Frontal cortex (tissue), 4 donors: ENCODE data around the gene TBC1D1. TPM values are rescaled to one million over a fixed set of nuclear protein-coding genes. Genes with fewer than 3 reads are reported as not detected.
"Not testable (repeated sequence)": the region's sequence is repeated elsewhere in the genome, so short reads cannot be mapped to it uniquely, and the experiment has no call there.

Source experiments
- DNase-seq, 2 donors: peaks; one replicate each; pipeline ENCODE4 v3.0.0; 2012; ENCODE audit warnings: low spot score in 2 of 2
- FAIRE-seq: peaks from 2 replicates; lab custom pipeline; 2012; peaks lifted over from hg19 to GRCh38; lab: Jason Lieb, UNC
- total RNA-seq: library from RNA; depleted of rRNA; stranded (reverse); fragments of >200 nt; gene quantifications from one replicate; pipeline ENCODE4 v1.2.3, GENCODE V29; 2014
- donor health status: control.
- donor health status: control.
- donor health status: control.

TBC1D1 gene
- total RNA-seq, 1 donor from 2014 or later, result 64.8 TPM

DNA sequence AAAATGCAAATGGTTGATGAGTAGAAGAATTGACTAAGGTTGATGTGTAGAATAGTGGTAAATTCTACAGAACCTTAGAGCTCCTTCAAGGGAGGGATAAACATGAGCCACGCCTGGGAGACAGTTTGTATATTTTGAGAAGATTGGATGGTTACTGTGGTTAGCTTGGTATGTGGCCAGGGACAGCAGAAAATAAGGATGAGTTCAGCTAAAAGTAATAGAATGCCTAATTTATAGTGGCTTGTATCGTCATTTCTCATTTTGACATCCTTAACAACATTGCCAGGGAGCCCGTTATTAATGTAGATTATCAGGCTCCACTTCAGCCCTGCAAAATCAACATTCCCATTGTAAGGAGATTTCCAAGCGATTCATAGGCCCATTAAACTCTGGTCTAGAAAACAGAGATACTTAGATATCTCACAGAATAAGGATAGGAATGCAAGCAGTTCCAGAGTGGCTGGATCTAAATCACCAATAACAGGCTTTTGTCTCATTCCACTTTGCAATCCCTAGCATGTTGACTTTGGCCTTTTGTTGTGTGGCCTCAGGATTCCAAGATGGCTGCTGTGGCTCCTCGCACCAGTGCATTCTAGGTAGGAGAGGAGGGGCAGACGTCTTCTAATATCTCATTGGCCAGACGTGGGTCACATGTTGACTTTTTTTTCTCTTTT is 62.9 kb downstream of the TBC1D1 start:
- DNase-seq, result no peak
- no peak for FAIRE-seq

DNA sequence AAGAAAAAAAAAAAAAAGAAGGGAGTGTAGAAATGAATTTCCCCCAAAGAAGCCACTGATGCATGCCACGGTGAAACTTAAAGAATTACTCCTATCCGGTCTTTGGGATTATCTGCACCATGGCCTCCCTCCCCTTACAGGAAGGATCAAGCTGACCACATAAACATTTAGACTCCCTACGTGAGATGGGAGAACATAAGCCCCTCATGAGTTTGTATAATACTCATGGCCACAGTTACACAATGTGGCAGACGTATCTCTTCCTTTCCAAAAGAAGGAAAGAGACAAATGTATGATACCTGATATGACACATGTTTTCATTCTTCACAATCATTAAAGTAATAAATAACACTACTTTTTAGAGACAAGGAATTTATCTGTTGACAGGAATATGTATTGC is 66.1 kb downstream of the TBC1D1 start:
- FAIRE-seq, result no peak

GRCh38 chr4:37958932-37959331 is 68.0 kb downstream of the TBC1D1 start:
- FAIRE-seq, result no peak
- DNase-seq, result no peak

More for the DNA sequence above, 66.1 kb downstream of the TBC1D1 start:
- DNase-seq, result no peak

DNA sequence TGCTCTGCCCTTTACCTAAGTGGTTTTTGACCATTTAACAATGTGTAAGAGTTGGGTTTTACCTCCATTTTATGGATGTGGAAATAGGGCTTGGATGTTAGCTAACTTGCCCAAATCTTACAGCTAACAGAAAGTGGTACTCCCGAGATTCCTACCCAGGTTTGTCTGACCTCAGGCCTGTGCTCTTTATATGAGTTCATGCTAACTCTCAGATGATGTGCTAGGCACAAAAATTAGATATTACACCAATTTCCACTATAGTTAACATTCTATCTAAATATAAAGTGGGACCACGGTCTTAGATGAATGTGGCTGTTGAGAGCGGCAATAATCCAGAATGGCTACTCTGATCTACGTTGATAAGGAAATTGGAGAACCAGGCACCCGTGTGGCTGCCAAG is 69.2 kb downstream of the TBC1D1 start, which contains the start of gene PTTG2:
Gene PTTG2 (plus strand): TSS at position 301 of the 400 bp plus-strand sequence. CDS start 37 bp downstream, at position 338.
- no peak for DNase-seq
- no peak for FAIRE-seq

GRCh38 chr4:37960679-37961450 is 70.0 kb downstream of the TBC1D1 start:
- FAIRE-seq (no peak), DNase-seq (no peak)

- DNase-seq, result no peak
- no peak for FAIRE-seq
Observed at GRCh38 chr4:37964734-37965457, 74.0 kb downstream of the TBC1D1 start.

DNA sequence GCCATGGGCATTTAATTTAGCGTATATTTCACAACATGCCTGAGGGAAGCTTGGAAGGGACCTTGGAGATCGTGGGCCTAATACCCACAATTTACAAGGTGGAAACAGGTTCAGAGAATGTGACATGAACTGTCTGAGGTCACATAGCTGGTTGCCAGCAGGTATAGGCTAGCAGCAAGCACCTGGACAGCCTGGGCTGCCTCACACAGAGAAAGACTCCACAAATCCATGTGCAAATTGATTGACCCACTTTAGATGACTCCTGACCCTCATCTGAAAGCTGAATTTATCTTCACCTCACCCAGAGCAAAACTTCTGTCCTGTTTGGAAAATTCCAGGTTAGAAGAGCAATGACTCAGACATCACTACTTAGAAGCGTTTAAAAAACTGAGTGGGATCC is 75.2 kb downstream of the TBC1D1 start:
- FAIRE-seq (no peak), DNase-seq (no peak)

DNA sequence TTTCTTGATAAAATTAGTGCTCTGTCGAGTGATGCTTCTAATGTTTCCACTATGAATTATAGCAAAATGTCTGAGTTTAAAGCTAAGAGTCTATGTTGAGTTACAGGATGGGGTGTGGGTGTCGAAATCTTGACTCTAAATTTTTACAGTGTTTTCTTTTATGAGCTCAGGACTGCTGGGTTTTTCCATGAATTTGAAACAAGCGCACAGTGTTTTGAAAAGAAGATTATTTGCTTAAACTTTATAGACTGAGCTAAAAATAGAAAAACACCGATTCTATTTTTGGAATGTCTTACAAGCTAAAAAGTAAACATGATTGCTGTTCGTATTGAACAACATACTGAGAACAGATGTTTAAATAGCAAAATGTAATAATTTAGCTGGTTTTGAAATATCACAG is 76.9 kb downstream of the TBC1D1 start:
- DNase-seq (no peak), FAIRE-seq (no peak)

- no peak for DNase-seq
- FAIRE-seq, result no peak
Observed at GRCh38 chr4:37968747-37969146, 77.9 kb downstream of the TBC1D1 start.

DNA sequence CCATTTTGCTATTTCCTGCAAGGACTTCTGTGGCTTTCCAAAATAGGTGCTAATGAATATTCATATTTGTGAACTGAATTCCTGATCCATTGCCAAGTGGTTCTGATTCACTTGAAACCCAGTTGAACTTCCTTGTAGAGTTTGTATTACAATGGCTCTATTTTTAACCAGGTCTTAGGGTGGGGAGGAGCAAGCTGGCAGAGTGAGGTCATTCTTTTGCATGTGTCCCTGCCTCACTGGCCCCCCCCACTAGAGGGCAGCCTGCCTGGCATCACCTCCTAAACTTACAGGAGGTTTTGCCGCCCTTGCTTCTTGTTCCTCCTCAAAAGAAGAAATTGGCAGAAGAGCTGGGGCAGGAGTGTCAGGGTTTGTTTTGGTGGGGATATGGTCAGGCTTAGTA is 79.8 kb downstream of the TBC1D1 start:
- no peak for FAIRE-seq
- no peak for DNase-seq

DNA sequence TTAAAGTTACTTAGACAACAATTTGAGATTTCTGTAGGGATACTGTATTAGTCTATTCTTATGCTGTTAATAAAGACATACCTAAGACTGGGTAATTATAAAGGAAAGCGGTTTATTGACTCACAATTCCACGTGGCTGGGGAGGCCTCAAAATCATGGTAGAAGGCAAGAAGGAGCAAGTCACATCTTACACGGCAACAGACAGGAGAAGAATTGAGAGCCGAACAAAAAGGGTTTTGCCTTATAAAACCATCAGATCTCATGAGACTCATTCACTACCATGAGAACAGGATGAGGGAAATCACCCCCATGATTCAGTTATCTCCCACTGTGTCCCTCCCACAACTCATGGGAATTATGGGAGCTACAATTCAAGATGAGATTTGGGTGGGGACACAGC is 80.3 kb downstream of the TBC1D1 start:
- DNase-seq (no peak), FAIRE-seq (no peak)

GRCh38 chr4:37973441-37973840 is 82.6 kb downstream of the TBC1D1 start:
- no peak for DNase-seq
- FAIRE-seq, result no peak

GRCh38 chr4:37975321-37975822 is 84.5 kb downstream of the TBC1D1 start:
- FAIRE-seq, result not testable (repeated sequence)

DNA sequence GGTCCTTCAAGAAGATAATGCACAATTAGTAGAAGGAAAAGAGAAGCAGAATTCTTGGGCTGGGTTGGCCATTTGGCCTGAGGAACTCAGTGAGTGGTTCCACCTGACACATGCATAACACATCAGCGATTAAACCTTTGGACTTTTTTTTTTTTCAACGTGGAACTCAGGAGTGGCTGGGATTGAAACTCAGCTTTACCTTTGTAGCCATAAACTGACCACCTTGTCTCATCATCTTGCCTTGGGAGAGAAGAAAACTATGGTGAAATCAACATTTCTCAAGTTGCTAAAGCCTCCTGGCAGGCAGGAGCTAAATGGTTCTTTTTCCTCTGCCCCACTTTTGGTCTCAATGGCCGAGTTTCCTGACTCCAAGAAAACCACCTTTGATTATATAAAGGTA is 85.6 kb downstream of the TBC1D1 start:
- FAIRE-seq, result no peak
- peak in 1 of 2 donors; percentile 19 for DNase-seq

More at GRCh38 chr4:37975321-37975822, 84.5 kb downstream of the TBC1D1 start:
- DNase-seq, result not testable (repeated sequence)

DNA sequence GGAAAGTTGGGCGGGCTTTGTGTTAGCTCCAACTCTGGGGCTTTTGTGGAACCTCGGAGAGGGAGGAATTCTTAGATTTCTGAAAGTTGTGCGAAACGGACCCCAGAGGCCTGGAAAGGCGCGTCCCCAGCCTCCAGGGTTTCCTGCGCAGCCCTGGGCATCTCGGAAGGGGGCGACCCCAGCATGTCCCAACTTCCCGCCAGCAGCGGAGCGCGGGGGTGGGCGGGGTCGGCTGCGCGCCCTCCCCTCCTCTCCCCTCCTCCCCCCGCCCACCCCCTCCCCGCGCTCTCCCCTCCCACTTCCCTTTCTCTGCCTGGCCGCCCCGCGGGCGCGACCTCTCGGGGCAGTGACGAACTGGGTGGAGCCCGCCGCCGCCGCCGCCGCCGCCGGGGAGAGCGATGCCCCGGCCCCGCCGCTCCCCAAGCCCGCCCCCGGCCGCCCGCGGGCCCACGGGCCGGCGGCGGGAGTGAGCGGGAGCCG is 86.1 kb downstream of the TBC1D1 start:
- DNase-seq (peak; percentile 72 to 83), FAIRE-seq (no peak)

- FAIRE-seq (no peak), DNase-seq (peak; percentile 69 to 70)
Observed at GRCh38 chr4:37977471-37978247, 86.8 kb downstream of the TBC1D1 start.

DNA sequence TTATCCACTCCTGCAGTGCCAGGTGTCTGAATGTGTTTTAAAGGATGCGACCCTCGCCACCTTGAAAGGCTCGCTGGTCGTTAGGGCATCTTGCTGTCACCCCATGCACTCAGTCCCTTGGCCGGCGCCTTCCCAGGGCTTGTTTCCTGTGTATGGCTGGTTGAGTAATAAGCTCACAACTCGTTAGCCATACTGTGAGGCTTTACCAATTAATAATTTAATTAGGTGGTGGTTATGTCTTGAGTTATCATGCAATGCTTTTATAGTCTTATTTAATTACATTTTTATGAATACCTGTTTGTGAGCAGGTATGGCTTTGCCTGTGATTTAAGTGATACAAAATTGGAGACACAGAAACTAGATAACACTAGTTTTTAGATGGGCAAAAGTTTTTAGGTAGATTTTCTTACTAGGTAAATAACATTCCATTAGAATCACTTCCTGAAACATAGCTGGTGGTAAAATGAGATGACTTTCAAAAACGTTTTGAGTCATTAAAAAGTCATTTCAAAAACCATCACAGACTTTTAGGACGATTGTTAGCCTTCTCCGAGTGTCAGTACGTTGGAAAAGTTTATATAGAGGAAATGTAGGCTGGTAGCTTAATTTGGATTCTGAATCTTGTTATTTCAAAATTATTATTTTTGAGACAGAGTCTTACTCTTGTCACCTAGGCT is 87.5 kb downstream of the TBC1D1 start:
- DNase-seq, result no peak
- no peak for FAIRE-seq

GRCh38 chr4:37980246-37980645 is 89.4 kb downstream of the TBC1D1 start:
- DNase-seq, result no peak
- no peak for FAIRE-seq

GRCh38 chr4:37981425-37981824 is 90.5 kb downstream of the TBC1D1 start:
- FAIRE-seq (no peak), DNase-seq (no peak)
